IMR-90 (cell line): ENCODE measurements around the gene PARD3.

Experiments used
- BHLHE40 ChIP-seq: fragments of 150-350 bp; IDR thresholded peaks from 2 replicates; pipeline ENCODE4 v1.6.1; 2016; ENCODE audit warnings: mild to moderate bottlenecking, low read depth, low read length
- CEBPB ChIP-seq: IDR thresholded peaks from 2 replicates; pipeline ENCODE4 v1.6.1; 2012; ENCODE audit warnings: low read depth, low read length, improper control_type of control experiment
- CHD1 ChIP-seq: IDR thresholded peaks from 2 replicates; pipeline ENCODE4 v1.6.1; 2012; ENCODE audit warnings: low read depth, low read length, improper control_type of control experiment
- FOS ChIP-seq: fragments of 150-350 bp; IDR thresholded peaks from 2 replicates; pipeline ENCODE4 v1.6.1; 2016; ENCODE audit warnings: low read depth, low read length
- MAZ ChIP-seq: IDR thresholded peaks from 2 replicates; pipeline ENCODE4 v1.6.1; 2012; ENCODE audit warnings: low read depth, mild to moderate bottlenecking, low read length, improper control_type of control experiment, moderate library complexity, borderline replicate concordance
- MXI1 ChIP-seq: IDR thresholded peaks from 2 replicates; pipeline ENCODE4 v1.6.1; 2012; ENCODE audit warnings: low read depth, mild to moderate bottlenecking, low read length, moderate library complexity, borderline replicate concordance
- NFE2L2 ChIP-seq: fragments of 150-350 bp; IDR thresholded peaks from 2 replicates; pipeline ENCODE4 v1.6.1; 2016; ENCODE audit warnings: low read depth, mild to moderate bottlenecking, low read length
- POLR2A ChIP-seq: IDR thresholded peaks from 2 replicates; pipeline ENCODE4 v1.6.1; 2012; ENCODE audit warnings: mild to moderate bottlenecking, low read depth, low read length
- RAD21 ChIP-seq: IDR thresholded peaks from 2 replicates; pipeline ENCODE4 v1.6.1; 2012; ENCODE audit warnings: low read length, improper control_type of control experiment
- RCOR1 ChIP-seq: IDR thresholded peaks from 2 replicates; pipeline ENCODE4 v1.6.1; 2012; ENCODE audit warnings: mild to moderate bottlenecking, low read length, improper control_type of control experiment; ENCODE audit not compliant: insufficient replicate concordance
- SMC3 ChIP-seq: fragments of 150-350 bp; IDR thresholded peaks from 2 replicates; pipeline ENCODE4 v1.6.1; 2016; ENCODE audit warnings: low read depth, mild to moderate bottlenecking, antibody characterized with exemption, low read length, moderate library complexity
- TF ChIP-seq, protein P1 (sequence below): conservative IDR thresholded peaks from 2 replicates; pipeline ENCODE4 v1.5.1; 2012; ENCODE audit warnings: mild to moderate bottlenecking, low read depth, low read length, improper control_type of control experiment
- TF ChIP-seq, protein P2 (sequence below): fragments of 150-350 bp; IDR thresholded peaks from 2 replicates; pipeline ENCODE4 v1.6.1; 2017; ENCODE audit warnings: mild to moderate bottlenecking, antibody characterized with exemption, low read length, low read depth
- TF ChIP-seq, protein P3 (sequence below): fragments of 150-350 bp; IDR thresholded peaks from 2 replicates; pipeline ENCODE4 v1.6.1; 2016; ENCODE audit warnings: low read depth, mild to moderate bottlenecking, low read length, moderate library complexity, borderline replicate concordance

DNA sequence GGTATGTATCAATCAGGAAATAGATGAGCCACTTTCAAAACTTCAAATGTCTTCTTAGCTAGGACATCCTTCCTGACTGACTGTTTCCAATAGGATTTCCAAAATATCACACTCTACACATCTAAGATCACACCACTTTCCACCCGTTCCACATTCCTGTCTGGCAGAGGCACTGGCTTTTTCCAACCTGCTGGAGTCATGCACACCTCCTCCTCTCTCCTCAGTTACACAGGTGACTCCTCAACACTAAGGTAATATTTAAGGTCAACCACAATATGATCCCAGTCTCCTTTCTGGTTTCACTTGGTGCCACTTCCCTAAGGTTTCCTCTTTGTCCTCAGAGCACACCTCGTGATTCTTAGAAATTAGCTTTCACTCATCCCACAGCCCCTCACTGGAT, 196.5 kb downstream of the PARD3 start:
- no peak for TF ChIP-seq POLR2A
- TF ChIP-seq, protein P1, sequence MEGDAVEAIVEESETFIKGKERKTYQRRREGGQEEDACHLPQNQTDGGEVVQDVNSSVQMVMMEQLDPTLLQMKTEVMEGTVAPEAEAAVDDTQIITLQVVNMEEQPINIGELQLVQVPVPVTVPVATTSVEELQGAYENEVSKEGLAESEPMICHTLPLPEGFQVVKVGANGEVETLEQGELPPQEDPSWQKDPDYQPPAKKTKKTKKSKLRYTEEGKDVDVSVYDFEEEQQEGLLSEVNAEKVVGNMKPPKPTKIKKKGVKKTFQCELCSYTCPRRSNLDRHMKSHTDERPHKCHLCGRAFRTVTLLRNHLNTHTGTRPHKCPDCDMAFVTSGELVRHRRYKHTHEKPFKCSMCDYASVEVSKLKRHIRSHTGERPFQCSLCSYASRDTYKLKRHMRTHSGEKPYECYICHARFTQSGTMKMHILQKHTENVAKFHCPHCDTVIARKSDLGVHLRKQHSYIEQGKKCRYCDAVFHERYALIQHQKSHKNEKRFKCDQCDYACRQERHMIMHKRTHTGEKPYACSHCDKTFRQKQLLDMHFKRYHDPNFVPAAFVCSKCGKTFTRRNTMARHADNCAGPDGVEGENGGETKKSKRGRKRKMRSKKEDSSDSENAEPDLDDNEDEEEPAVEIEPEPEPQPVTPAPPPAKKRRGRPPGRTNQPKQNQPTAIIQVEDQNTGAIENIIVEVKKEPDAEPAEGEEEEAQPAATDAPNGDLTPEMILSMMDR, result no peak
- TF ChIP-seq CEBPB, result no peak
- no peak for TF ChIP-seq RAD21
- TF ChIP-seq SMC3, result no peak
- TF ChIP-seq, protein P2, sequence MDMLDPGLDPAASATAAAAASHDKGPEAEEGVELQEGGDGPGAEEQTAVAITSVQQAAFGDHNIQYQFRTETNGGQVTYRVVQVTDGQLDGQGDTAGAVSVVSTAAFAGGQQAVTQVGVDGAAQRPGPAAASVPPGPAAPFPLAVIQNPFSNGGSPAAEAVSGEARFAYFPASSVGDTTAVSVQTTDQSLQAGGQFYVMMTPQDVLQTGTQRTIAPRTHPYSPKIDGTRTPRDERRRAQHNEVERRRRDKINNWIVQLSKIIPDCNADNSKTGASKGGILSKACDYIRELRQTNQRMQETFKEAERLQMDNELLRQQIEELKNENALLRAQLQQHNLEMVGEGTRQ, result no peak
- no peak for TF ChIP-seq FOS
- no peak for TF ChIP-seq MAZ
- TF ChIP-seq RCOR1, result no peak
- TF ChIP-seq CHD1, result no peak
- TF ChIP-seq MXI1, result no peak
- TF ChIP-seq BHLHE40, result no peak
- TF ChIP-seq NFE2L2, result no peak
- TF ChIP-seq, protein P3, sequence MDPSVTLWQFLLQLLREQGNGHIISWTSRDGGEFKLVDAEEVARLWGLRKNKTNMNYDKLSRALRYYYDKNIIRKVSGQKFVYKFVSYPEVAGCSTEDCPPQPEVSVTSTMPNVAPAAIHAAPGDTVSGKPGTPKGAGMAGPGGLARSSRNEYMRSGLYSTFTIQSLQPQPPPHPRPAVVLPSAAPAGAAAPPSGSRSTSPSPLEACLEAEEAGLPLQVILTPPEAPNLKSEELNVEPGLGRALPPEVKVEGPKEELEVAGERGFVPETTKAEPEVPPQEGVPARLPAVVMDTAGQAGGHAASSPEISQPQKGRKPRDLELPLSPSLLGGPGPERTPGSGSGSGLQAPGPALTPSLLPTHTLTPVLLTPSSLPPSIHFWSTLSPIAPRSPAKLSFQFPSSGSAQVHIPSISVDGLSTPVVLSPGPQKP, result no peak
